Small intestine (tissue), 7 donors: ENCODE measurements around the gene ARHGEF3. TPM values are rescaled to one million over a fixed set of nuclear protein-coding genes. Genes with fewer than 3 reads are reported as not detected.

Experiments used
- DNase-seq, 2 donors: peaks; one replicate each; pipeline versions ENCODE4 v3.0.0 to v3.0.0-alpha.2; 2013
- FAIRE-seq: peaks from 2 replicates; lab custom pipeline; 2012; peaks lifted over from hg19 to GRCh38; lab: Jason Lieb, UNC
- H3K27ac ChIP-seq, 3 donors: one replicate each; pipeline ENCODE4 v1.5.1; 2013; ENCODE audit warnings: low read length in 2 of 3, mild to moderate bottlenecking in 2 of 3, control low read depth in 1 of 3, inconsistent platforms in 1 of 3, low read depth in 1 of 3, moderate library complexity in 1 of 3
- H3K27me3 ChIP-seq, 3 donors: one replicate each; pipeline ENCODE4 v1.6.1; 2013; ENCODE audit warnings: low read length in 3 of 3, inconsistent platforms in 1 of 3; ENCODE audit not compliant: control insufficient read depth in 3 of 3, insufficient read depth in 3 of 3
- H3K36me3 ChIP-seq, 3 donors: one replicate each; pipeline ENCODE4 v1.6.1; 2013; ENCODE audit warnings: low read length in 3 of 3, inconsistent platforms in 1 of 3, low read depth in 1 of 3, mild to moderate bottlenecking in 1 of 3, moderate library complexity in 1 of 3; ENCODE audit not compliant: control insufficient read depth in 3 of 3, insufficient read depth in 2 of 3
- H3K4me1 ChIP-seq, 3 donors: one replicate each; pipeline ENCODE4 v1.6.1; 2013; ENCODE audit warnings: low read length in 2 of 3, inconsistent platforms in 1 of 3, low read depth in 1 of 3, mild to moderate bottlenecking in 1 of 3, moderate library complexity in 1 of 3; ENCODE audit not compliant: control insufficient read depth in 3 of 3, insufficient read depth in 2 of 3
- H3K4me3 ChIP-seq, 3 donors: one replicate each; pipeline ENCODE4 v1.5.1; 2013; ENCODE audit warnings: low read length in 3 of 3, control low read depth in 1 of 3, inconsistent platforms in 1 of 3, low read depth in 1 of 3, mild to moderate bottlenecking in 1 of 3, moderate library complexity in 1 of 3
- H3K9me3 ChIP-seq, 2 donors: one replicate each; pipeline ENCODE4 v1.6.1; 2013; ENCODE audit warnings: low read depth in 1 of 2, low read length in 1 of 2; ENCODE audit not compliant: control insufficient read depth in 2 of 2, insufficient read depth in 1 of 2
- WGBS, 3 donors: extraction: QIAGEN DNeasy Blood & Tissue Kit; methylation state at CpG; one replicate each; pipeline ENCODE4 v1.1.7; 2013; 5-methylcytosine and 5-hydroxymethylcytosine counted together
- polyA plus RNA-seq, 4 donors: library from polyadenylated mRNA; stranded (reverse) in 3 of 4; unstranded in 1 of 4; fragments of 200-250 nt in 3 of 4; fragments of 120-200 nt in 1 of 4; gene quantifications; one replicate each; pipeline versions ENCODE4 v1.2.1 to v1.2.3, GENCODE V29; 2013
- donor health status: healthy with polysubstance abuse.
- donor health status: control.
- donor health status: control.
- donor health status: Bipolar disorder and iron deficiency.
- donor health status: healthy.

The ARHGEF3 gene
- polyA plus RNA-seq, 4 donors, result 1.6 to 9.0 (median 4.6) TPM

- no peaks in the 10 kb centered on the region for H3K27me3 ChIP-seq
- H3K27ac ChIP-seq, result peak overlapping the region in 1 of 3 donors; percentile 41
- H3K4me1 ChIP-seq, result peaks cover 0 to 9% (median 0%) of the 10 kb centered on the region in 3 donors
- no peaks in the 10 kb centered on the region for H3K9me3 ChIP-seq
- 79 to 85% (median 80%) methylated on average over 7 of the region's 7 CpGs for WGBS, 3 donors
- H3K4me3 ChIP-seq, result no peak overlapping the region
- DNase-seq (no peak), FAIRE-seq (no peak)
- no peaks in the 10 kb centered on the region for H3K36me3 ChIP-seq
Measured at GRCh38 chr3:56795097-56795828, 6.5 kb downstream of the ARHGEF3 start.

DNA sequence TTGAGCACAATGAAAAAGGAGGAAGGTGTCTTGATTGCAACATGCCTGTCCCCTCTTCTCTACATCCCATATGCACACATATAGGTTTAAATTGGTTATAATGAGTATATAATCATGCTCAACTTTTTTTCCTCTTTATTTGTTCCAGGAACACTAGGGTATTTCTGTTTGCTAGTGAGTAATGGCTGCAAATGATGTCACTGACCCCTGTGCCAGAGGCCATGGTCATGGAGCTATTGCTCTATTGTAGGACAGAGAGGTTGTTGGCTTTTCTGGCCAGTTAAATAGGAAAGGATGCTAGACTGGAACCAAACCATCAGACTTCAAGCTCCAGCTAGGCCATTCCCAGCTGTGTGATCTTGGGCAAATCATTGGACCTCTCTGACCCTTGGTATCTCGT lies 9.6 kb downstream of the ARHGEF3 start:
- no peaks in the 10 kb centered on the region for H3K9me3 ChIP-seq
- no peaks in the 10 kb centered on the region for H3K36me3 ChIP-seq
- no peak overlapping the region for H3K27ac ChIP-seq
- H3K4me3 ChIP-seq, result no peak overlapping the region
- peaks cover 0 to 11% (median 0%) of the 10 kb centered on the region in 3 donors for H3K4me1 ChIP-seq
- H3K27me3 ChIP-seq, result no peaks in the 10 kb centered on the region
- FAIRE-seq (no peak), DNase-seq (no peak)
- WGBS, 3 donors, result 72 to 94% (median 76%) methylated on average over 1 of the region's 1 CpG

DNA sequence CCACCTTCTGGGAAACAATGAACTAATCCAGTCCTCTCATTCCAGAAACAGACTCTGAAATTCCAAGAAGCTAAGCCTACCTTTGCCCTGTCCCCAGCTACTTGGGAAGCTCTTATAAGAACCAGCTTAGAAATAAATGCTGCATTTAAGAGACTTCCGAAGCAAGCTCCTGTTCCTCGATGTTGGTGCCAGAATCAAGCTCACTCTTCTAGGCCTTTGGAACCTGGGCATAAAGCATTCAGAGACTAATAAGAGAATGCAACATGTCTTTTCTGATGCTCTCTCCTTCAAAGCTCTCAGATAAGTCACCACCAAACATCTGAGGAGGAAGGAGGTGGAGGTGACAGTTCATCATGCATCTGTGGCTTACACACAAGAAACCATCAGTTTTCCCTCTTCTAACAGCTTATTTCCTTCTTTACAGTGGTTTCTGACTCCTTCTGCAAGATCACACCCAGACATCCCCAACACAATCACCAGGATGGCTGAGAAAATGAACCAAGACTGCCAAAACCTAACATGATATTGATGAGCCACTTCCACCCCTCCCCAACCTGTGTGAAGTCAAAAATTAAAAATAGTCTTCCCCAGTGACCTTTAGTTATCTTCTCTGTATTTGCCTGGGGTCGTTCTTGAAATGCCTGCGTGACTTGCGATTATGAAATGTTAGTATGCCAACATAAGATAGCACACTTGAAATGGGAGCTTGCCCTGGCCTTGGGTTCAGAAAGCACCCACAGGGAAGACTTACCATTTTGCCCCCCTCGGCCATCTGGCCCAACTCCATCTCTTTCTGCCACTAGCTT lies 11.5 kb downstream of the ARHGEF3 start:
- Histone ChIP-seq H3K9me3 (no peaks in the 10 kb centered on the region), H3K4me3 (no peak overlapping the region), H3K4me1 (peaks cover 0 to 6% (median 0%) of the 10 kb centered on the region in 3 donors), H3K27me3 (no peaks in the 10 kb centered on the region), H3K27ac (peak overlapping the region in 2 of 3 donors; percentile 35 to 63), H3K36me3 (no peaks in the 10 kb centered on the region)
- DNase-seq, result peak in 1 of 2 donors; percentile 42
- 57 to 76% (median 70%) methylated on average over 6 of the region's 6 CpGs for WGBS, 3 donors
- FAIRE-seq, result no peak

DNA sequence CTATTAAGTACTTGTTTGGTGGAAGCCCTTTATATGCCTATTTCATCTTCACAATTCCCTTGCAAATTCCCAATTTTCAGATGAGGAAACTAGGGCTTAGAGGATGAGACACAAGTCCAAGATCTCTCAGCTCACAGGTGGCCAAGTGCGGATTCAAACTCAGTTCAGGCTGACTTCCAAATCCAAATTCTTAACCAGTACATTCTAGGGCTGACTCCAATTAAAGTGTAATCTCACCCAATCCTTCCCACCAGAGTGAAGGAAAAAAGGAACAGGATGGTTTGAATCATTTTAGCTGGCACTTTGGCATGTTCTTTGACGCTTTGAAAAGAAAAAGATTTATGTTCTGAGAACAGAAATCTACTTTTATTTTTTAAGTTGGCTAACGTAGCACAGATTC lies 12.7 kb downstream of the ARHGEF3 start:
- FAIRE-seq (no peak), DNase-seq (no peak)
- Histone ChIP-seq H3K27me3 (no peaks in the 10 kb centered on the region), H3K27ac (peak overlapping the region in 1 of 3 donors; percentile 83), H3K4me3 (no peak overlapping the region), H3K9me3 (no peaks in the 10 kb centered on the region), H3K4me1 (peaks cover 0 to 4% (median 2%) of the 10 kb centered on the region in 3 donors), H3K36me3 (no peaks in the 10 kb centered on the region)
- 76 to 84% (median 82%) methylated on average over 3 of the region's 3 CpGs for WGBS, 3 donors

GRCh38 chr3:56788521-56788920 lies 13.2 kb downstream of the ARHGEF3 start:
- DNase-seq, result no peak
- FAIRE-seq, result no peak
- Histone ChIP-seq H3K4me3 (no peak overlapping the region), H3K27me3 (no peaks in the 10 kb centered on the region), H3K36me3 (no peaks in the 10 kb centered on the region), H3K27ac (peak overlapping the region in 2 of 3 donors; percentile 54 to 83), H3K9me3 (no peaks in the 10 kb centered on the region), H3K4me1 (peaks cover 0 to 9% (median 2%) of the 10 kb centered on the region in 3 donors)
- 69 to 79% (median 72%) methylated on average over 2 of the region's 2 CpGs for whole genome bisulfite sequencing, 3 donors

DNA sequence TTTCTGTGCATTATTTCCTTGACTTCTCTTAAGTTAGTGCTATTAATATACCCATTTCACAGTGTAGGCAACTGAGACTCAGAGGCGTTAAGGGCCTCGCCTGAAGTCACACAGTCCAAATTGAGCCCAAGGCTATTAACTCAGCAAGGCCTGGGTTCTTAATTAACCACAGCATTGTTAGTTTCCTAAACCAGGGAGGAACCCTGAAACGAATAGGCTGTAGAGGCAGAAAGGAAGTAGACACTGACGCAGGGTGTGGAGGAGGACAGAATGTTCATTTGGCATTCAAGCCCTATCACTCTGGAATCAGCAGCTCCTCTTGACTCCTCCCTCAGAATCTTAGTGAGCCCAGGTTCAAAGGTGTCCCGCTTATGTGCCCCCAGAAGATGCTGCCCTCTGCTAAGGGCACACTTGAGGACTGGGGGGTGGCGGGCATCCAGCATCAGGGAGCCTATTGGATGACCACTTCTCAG lies 13.9 kb downstream of the ARHGEF3 start:
- Histone ChIP-seq H3K4me3 (no peak overlapping the region), H3K36me3 (no peaks in the 10 kb centered on the region), H3K27me3 (no peaks in the 10 kb centered on the region), H3K4me1 (peaks cover 0 to 16% (median 9%) of the 10 kb centered on the region in 3 donors), H3K9me3 (no peaks in the 10 kb centered on the region), H3K27ac (peak overlapping the region in 2 of 3 donors; percentile 54 to 83)
- DNase-seq (peak in 1 of 2 donors; percentile 61), FAIRE-seq (no peak)
- 68 to 82% (median 73%) methylated on average over 6 of the region's 6 CpGs for WGBS, 3 donors

GRCh38 chr3:56787258-56787775 lies 14.4 kb downstream of the ARHGEF3 start:
- FAIRE-seq, result no peak
- no peaks in the 10 kb centered on the region for H3K27me3 ChIP-seq
- DNase-seq, result no peak
- no peaks in the 10 kb centered on the region for H3K9me3 ChIP-seq
- peaks cover 0 to 21% (median 9%) of the 10 kb centered on the region in 3 donors for H3K4me1 ChIP-seq
- no peaks in the 10 kb centered on the region for H3K36me3 ChIP-seq
- no peak overlapping the region for H3K4me3 ChIP-seq
- H3K27ac ChIP-seq, result peak overlapping the region in 2 of 3 donors; percentile 54 to 83
- 77 to 84% (median 81%) methylated on average over 9 of the region's 9 CpGs for WGBS, 3 donors

- FAIRE-seq, result no peak
- WGBS, 3 donors, result 77 to 84% (median 83%) methylated on average over 4 of the region's 4 CpGs
Measured at GRCh38 chr3:56785499-56785898, 16.2 kb downstream of the ARHGEF3 start.

More at GRCh38 chr3:56785499-56785898, 16.2 kb downstream of the ARHGEF3 start:
- Histone ChIP-seq H3K36me3 (no peaks in the 10 kb centered on the region), H3K27ac (peak overlapping the region in 2 of 3 donors; percentile 44 to 65), H3K4me3 (no peak overlapping the region), H3K27me3 (no peaks in the 10 kb centered on the region), H3K9me3 (no peaks in the 10 kb centered on the region), H3K4me1 (peaks cover 0 to 22% (median 9%) of the 10 kb centered on the region in 3 donors)
- no peak for DNase-seq
